ENCODE data around the gene MPC2. TPM values are rescaled to one million over a fixed set of nuclear protein-coding genes. Genes with fewer than 3 reads are reported as not detected.
A peak's percentile ranks its signal among the peaks of the same experiment; 100 is the strongest.

The MPC2 gene
- polyA plus RNA-seq, 3 donors: 14.2 to 70.3 (median 59.4) TPM

- peaks cover 2 to 7% of the 10 kb centered on the region in 2 donors for H3K36me3 Mint-ChIP-seq
- Histone ChIP-seq H3K4me2 (replicated peaks; ENCODE audit: extremely low read depth, low read length, poor library complexity, severe bottlenecking) (peak overlapping the region; percentile 92), H2AFZ (ENCODE audit: insufficient read depth, low read depth, low read length, poor library complexity, severe bottlenecking) (peak overlapping the region; percentile 93)
These were observed 788 bp upstream of the MPC2 start for GRCh38 chr1:167937709-167938010.

More at GRCh38 chr1:167937709-167938010, 788 bp upstream of the MPC2 start:
- Histone ChIP-seq H3K27ac (ENCODE audit: low read depth in 1 of 2, low read length in 2 of 2) (peak overlapping the region; percentile 80 to 97), H3K36me3 (replicated peaks in 1 of 2; ENCODE audit: control insufficient read depth in 1 of 2, insufficient read depth in 2 of 2, low read length in 2 of 2) (no peaks in the 10 kb centered on the region), H3K4me1 (ENCODE audit: control insufficient read depth in 1 of 2, insufficient read depth in 2 of 2, low read length in 2 of 2) (peaks cover 19 to 35% of the 10 kb centered on the region in 2 donors), H3K9ac (ENCODE audit: insufficient read depth, low read length, poor library complexity, severe bottlenecking) (peak overlapping the region; percentile 84), H3K27me3 (ENCODE audit: control insufficient read depth in 2 of 2, insufficient read depth in 2 of 2, low read length in 2 of 2) (no peaks in the 10 kb centered on the region), H3K79me2 (ENCODE audit: insufficient read depth, low read length) (peaks cover 92% of the 10 kb centered on the region), H3K4me3 (replicated peaks in 1 of 3; ENCODE audit: low read depth in 2 of 3, low read length in 3 of 3) (peak overlapping the region; percentile 83 to 97 (median 90)), H4K20me1 (ENCODE audit: insufficient read depth, low read length) (no peaks in the 10 kb centered on the region), H3K9me3 (replicated peaks in 1 of 2; ENCODE audit: control insufficient read depth in 1 of 2, insufficient read depth in 1 of 2, low read length in 2 of 2) (no peaks in the 10 kb centered on the region)
- WGBS (ENCODE audit: insufficient coverage): no CpG with 5 or more reads among the region's 5 CpGs
- no peak for DNase-seq
- Mint-ChIP-seq H3K27ac (peak overlapping the region; percentile 84 to 100 (median 91)), H3K4me1 (peaks cover 33% of the 10 kb centered on the region), H3K9me3 (no peaks in the 10 kb centered on the region), H3K4me3 (peak overlapping the region; percentile 90 to 99), H3K27me3 (ENCODE audit: low read depth in 3 of 3) (peaks cover 0 to 5% (median 3%) of the 10 kb centered on the region in 3 donors)
- intact Hi-C loops (cut with micrococcal nuclease): loop anchor here (5.0 to 10.0 kb wide), 3 partner anchors 215 to 1093 kb away; partner anchors contain the start of genes MPZL1 (in 1 of the 2) and POU2F1 (in 1 of the 2)
- no peak for TF ChIP-seq CTCF (IDR thresholded peaks at IDR 0.05)

All from CD14-positive monocyte (primary cell).